ENCODE data around the gene ID3.

DNA sequence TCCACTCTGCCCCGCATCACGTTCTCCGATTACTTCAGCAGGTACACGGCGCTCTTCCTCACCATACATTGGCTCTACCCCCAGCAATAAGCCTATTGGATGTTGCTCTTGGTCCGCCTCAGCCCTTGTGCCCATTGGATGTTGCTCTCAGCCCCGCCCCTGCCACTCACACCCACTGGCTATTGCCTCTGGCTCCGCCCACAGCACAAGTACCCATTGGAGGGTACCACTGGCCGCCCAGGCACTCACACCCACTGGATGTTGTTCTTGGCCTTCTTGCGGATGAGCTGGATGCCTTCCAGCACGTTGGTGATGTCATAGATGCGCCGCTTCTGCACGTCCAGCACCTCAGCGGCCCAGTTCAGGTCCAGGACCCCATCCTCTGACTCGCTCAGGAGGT lies 37.7 kb downstream of the ID3 start:
- TF ChIP-seq RCOR1 (IDR thresholded peaks at IDR 0.05; ENCODE audit: low read length) (no peak), EZH2phosphoT487 (IDR thresholded peaks at IDR 0.05; ENCODE audit: borderline replicate concordance, low read depth) (no peak), MEF2A (IDR thresholded peaks at IDR 0.05; ENCODE audit: borderline replicate concordance, low read depth) (no peak), YY1 (IDR thresholded peaks at IDR 0.05; ENCODE audit: low read depth) (no peak), FOXJ3 (CRISPR knock-in tag; IDR thresholded peaks at IDR 0.05) (no peak)
- TF ChIP-seq, protein P1, sequence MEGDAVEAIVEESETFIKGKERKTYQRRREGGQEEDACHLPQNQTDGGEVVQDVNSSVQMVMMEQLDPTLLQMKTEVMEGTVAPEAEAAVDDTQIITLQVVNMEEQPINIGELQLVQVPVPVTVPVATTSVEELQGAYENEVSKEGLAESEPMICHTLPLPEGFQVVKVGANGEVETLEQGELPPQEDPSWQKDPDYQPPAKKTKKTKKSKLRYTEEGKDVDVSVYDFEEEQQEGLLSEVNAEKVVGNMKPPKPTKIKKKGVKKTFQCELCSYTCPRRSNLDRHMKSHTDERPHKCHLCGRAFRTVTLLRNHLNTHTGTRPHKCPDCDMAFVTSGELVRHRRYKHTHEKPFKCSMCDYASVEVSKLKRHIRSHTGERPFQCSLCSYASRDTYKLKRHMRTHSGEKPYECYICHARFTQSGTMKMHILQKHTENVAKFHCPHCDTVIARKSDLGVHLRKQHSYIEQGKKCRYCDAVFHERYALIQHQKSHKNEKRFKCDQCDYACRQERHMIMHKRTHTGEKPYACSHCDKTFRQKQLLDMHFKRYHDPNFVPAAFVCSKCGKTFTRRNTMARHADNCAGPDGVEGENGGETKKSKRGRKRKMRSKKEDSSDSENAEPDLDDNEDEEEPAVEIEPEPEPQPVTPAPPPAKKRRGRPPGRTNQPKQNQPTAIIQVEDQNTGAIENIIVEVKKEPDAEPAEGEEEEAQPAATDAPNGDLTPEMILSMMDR (IDR thresholded peaks at IDR 0.05) = no peak
- TF ChIP-seq, protein P2, sequence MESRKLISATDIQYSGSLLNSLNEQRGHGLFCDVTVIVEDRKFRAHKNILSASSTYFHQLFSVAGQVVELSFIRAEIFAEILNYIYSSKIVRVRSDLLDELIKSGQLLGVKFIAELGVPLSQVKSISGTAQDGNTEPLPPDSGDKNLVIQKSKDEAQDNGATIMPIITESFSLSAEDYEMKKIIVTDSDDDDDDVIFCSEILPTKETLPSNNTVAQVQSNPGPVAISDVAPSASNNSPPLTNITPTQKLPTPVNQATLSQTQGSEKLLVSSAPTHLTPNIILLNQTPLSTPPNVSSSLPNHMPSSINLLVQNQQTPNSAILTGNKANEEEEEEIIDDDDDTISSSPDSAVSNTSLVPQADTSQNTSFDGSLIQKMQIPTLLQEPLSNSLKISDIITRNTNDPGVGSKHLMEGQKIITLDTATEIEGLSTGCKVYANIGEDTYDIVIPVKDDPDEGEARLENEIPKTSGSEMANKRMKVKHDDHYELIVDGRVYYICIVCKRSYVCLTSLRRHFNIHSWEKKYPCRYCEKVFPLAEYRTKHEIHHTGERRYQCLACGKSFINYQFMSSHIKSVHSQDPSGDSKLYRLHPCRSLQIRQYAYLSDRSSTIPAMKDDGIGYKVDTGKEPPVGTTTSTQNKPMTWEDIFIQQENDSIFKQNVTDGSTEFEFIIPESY (IDR thresholded peaks at IDR 0.05; ENCODE audit: borderline replicate concordance, low read depth) = no peak
